NCI-H226 (cell line): ENCODE data around the gene YES1.
"Not testable (repeated sequence)": the region's sequence is repeated elsewhere in the genome, so short reads cannot be mapped to it uniquely, and the experiment has no call there.

ENCODE experiments used
- DNase-seq: peaks from one replicate; pipeline ENCODE4 v3.0.0-alpha.2; 2015

YES1 gene

DNA sequence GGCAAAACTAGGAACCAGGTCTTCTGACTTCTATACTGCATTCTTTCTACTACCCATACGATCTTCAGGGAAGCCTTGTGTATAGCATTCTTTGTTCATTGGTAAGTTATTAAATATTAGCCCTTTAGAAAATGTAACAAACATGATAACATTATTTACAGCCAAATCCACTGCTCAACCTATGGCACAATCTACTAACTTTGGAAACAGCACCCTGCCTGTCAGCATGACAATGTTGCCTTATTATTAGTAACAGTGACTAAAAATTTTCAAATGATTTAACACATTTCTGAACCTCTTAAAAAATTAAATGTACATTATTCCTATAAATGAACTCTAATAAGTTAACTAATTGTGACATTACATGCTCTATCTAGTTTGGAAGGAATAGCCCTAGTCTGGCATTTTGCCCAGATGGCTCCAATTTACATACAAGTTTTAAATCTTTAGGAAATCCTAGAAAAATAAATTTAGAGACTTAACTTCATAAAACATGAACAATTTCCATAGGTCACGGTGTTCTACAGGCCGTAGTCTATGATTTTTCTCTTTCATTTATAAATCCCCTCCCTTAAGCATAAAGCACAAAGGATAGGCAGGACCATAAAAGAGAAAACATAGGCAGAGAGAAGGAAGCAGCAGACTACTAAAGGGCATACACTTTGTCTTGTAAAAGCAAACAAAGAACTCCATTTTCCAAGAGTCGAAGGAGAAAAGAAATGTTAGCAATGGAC is 33.7 kb downstream of the YES1 start:
- no peak for DNase-seq

DNA sequence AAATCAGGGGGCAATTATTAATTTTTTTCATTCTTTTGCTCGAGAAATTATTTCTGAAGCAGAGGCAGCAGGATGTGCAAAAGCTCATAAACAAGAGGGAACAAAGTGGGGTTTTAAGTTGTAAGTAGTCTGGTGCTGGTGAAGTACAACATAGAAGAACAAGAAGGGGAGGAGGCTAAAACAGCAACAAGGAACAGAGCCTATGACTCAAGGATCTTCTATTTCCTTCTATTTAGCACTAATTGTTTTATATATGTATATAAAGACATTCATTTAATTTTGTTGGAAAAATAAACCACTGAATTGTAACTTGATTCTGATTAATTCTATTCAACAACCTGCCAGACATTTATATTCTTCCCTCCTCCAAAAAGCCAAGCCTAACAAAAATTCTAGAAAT is 35.0 kb downstream of the YES1 start:
- no peak for DNase-seq

DNA sequence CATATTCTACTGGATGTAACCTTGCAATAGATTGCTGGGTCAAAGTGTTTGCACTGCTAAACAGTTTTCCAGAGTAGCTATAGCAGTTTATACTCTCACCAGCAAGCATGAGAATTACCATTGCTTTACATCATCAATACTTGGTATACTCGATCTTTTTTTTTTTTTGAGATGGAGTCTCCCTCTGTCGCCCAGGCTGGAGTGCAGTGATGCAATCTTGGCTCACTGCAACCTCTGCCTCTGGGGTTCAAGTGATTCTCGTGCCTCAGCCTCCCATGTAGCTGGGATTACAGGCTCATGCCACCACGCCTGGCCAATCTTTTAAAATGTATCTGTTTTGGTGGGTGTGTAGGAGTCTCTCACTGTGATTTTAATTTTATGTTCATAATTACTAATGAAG is 36.0 kb downstream of the YES1 start:
- DNase-seq: not testable (repeated sequence)

DNA sequence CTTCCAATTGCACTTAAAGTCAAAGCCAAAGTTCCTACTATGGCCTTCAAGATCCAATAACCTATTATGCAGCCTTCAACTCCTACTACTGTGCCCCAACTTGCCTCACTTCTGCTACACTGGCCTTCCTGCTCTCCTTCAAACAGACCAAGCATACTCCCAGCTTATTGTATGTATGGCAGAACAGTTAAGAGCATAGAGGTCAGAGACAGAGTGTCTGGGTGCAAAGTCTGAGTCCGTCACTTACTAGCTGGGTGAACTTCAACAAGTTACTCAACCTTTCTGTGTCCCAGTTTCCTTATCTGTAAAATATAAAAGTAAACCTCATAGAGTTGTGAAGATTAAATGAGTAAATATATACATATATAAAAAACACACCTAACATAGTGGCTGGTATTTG is 37.2 kb downstream of the YES1 start:
- no peak for DNase-seq

DNA sequence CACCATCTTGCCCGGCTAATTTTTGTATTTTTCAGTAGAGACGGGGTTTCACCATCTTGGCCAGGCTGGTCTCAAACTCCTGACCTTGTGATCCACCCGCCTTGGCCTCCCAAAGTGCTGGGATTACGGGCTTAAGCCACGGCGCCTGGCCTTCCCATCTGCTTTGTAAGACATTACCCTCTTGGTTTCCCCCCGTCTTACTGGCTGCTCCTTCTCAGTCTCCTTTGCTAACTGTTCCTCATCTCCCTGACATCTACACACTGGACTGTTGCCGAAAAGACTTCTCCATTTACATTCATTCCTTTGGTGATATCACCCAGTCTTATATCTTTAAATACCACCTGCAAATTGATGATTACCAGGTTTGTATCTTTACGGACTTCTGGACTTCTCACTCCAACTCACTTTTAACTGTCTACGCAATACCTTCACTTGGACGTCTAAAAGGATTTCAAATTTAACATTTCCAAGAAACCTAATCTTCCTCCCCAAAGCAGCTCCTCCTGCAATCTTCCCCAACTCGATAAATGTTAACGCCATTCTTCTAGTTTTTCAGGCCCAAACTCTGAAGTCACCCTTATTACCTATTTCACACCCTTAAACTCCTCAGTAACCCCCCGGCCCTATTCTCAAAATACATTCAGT is 37.9 kb downstream of the YES1 start:
- no peak for DNase-seq

DNA sequence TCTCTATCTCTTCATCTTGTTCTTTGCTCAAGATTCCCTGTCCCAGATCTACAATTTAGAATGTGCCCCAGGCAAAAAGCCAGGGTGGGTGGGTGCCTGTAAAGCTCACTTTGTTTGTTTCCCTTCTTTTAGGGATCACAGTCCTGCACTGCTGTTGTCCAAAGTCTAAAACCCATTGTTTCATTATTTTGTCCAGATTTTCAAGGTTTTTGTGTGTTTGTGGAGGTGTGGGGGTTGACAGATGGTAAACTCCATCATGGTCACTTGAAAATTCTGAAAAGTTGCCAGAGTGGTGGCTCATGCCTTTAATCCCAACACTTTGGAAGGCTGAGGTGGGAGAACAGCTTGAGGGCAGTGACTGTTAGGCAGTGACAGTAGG is 41.5 kb downstream of the YES1 start:
- no peak for DNase-seq

DNA sequence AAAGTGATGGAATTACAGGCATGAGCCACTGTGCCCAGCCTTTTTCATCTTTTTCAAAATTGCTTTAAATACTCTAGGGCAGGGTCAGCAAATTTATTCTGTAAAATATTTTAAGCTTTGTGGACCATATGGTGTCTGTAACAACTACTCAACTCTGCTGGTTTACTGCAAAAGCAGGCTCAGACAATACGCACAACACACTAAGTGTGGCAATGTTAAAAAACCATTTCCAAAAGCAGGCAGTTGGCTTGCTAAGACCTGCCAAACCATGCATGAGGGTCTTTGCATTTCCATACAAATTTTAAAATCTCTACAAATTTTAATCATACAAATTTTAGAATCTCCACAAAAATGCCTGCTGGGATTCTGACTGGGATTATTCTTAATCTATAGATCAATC is 44.1 kb downstream of the YES1 start:
- DNase-seq: no peak

DNA sequence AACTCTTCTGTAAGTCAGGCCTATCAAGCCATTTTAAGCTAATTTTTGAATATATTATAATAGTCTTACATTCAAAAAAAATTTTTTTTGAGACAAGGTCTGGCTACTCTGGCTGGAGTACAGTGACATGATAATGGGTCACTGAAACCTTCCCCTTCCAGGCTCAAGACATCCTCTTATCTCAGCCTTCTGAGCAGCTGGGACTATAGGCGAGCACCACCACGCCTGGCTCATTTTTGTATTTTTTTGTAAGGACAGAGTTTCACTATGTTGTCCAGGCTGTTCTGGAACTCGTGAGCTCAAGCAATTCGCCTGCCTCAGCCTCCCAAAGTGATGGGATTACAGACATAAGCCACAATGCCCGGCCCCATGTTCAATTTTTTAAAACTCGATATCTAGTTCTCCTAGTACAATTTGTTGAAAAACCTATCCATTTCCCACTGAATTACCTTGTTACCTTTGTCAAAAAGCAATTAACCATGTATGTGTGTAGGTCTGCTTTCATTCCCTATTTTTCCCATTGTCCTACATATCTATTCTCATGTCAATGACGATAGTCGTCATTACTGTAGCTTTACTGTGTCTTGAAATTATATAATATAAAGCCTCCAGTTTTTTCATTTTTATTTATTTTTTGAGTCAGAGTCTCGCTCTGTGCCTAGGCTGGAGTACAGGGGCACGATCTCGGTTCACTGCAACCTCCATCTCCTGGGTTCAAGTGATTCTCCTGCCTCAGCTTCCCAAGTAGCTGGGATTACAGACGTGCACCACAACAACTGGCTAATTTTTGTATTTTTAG is 44.8 kb downstream of the YES1 start:
- no peak for DNase-seq

DNA sequence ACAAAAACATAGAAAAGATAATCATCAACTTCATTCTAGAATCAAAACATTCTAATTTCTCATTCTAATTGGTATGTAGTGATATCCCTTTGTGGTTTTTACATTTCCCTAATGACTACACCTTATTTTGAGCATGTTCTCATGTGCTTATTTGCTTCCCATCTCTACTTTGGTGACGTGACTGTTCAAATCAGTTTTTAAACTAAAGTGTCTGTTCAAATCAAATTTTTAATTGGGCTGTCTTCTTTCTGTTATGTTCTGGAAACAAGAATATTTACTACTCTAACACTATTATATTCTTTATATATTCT is 45.5 kb downstream of the YES1 start:
- no peak for DNase-seq

DNA sequence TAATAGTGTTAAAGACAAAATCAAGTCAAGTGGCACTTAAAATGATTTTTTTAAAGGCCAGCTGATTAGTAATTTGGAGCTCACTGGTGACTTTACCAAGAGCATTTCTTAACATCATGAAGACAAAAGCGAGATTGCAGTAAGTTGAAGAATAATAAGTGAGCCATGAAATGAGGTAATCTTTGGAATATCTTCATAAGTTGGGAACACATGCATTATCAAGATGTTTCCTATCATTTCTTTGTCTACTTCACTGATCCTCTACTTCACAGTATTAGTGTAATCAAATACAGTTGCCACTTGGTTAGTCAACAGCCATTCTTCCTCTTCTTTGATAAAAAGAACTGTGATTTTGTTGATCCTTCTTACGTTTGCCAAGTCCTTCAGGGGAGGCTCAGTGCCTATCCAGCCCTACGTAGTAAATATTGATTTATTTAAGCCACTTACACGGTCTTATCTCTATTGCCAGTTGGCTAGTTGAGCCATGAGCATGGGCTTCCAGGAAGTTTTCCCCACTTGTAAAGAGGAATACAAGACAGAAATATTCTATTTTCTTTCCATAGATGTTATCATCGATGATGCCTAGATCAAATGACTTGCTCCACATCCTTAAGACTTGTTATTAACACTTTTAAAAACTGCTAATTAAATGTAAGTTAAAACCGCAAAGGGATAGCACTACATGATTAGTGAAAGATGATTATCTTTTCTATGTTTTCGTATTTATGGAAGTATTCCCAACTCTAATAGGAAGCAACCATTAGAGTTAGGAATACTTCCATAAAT is 46.1 kb downstream of the YES1 start:
- no peak for DNase-seq

DNA sequence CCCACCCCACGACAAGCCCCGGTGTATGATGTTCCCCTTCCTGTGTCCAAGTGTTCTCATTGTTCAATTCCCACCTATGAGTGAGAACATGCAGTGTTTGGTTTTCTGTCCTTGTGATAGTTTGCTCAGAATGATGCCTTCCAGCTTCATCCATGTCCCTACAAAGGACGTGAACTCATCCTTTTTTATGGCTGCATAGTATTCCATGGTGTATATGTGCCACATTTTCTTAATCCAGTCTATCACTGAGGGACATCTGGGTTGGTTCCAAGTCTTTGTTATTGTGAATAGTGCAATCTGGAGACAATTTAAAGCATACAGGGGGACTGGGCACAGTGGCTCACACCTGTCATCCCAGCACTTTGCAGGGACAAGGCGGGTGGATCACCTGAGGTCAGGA is 52.2 kb downstream of the YES1 start:
- not testable (repeated sequence) for DNase-seq

DNA sequence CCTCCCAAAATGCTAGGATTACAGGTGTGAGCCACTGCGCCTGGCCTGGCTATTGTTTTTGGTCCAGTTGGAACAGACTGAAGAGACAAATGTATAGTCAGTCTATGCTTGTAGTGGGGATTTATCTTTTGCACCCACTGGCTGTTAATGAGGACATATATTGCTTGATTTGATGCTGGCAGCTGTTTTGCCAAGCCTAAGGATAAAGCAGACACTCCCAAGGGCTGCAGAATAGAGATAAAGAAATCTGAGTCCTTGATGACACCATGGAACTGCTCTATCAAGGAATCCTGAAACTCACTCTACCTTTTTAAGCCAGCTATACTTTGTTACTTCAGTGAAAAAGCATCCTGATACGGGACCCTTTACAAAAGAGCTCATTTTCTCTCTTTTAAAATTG is 56.5 kb downstream of the YES1 start:
- no peak for DNase-seq

DNA sequence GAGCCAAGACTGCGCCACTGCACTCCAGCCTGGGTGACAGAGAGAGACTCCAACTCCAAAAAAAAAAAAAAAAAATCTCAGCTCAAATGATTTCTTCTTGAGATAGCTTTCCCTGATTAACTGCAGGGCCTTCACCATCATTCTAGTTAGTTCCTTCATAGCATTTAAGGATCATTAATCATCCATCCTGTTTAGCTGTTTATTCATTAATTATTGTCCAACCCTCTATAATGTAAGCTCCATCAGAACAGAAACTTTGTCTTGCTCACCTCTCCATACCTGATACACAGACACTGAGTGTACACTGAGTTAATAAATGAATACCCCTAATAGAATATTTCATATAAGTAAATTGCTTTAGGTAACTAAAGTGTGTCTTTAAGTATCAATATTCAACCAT is 57.4 kb downstream of the YES1 start:
- no peak for DNase-seq

DNA sequence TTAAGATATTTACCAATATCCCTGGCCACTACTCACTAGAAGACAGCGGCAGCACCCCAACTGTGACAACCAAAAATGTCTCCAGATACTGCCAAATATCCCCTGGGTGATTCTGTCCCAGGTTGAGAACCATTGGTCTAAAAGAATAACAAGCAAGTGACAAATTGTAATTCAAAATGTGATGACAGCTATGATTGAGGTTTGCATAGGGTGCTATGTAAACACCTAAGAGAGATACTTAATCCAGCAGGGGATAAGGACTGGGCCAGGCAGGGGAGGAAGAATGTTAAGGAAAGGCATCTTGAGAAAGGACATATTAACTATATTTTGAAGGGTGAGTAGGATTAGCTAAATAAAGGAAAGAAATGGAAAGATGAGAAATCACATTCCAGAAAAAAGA is 61.6 kb downstream of the YES1 start:
- DNase-seq: no peak

DNA sequence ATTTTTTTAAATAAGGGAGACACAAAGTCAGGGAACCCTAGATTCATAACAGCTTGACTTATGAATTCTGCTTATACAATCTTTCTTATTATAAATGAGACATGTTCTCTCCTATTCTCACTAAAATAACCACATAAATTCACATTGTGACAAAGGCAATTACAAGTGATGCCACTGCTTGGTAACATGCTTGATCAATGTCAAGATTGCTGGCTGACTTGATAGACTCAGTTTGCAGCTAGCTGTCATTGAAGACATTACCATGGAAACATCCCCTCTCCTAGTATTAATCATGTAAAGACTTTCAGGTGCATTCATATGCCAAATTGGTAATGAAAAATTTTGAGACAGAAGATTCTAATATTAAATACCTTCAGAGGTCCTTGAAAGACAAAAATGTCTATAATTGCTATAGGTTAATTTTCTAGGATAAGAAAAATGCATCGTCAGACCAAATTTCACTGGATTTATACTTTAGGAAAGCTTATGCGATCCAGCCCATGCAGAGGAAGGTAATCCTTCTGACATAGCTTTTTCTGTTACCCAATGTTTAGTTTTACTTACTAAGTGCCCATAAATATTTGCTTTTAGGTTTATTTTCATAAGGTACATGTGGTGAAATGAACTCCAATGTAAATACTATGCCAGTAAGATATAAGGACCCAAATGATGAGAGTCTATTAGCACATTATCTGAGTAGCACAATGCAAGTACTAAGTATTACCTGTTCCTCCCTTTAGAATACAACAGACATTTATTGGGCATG is 67.0 kb downstream of the YES1 start:
- no peak for DNase-seq

DNA sequence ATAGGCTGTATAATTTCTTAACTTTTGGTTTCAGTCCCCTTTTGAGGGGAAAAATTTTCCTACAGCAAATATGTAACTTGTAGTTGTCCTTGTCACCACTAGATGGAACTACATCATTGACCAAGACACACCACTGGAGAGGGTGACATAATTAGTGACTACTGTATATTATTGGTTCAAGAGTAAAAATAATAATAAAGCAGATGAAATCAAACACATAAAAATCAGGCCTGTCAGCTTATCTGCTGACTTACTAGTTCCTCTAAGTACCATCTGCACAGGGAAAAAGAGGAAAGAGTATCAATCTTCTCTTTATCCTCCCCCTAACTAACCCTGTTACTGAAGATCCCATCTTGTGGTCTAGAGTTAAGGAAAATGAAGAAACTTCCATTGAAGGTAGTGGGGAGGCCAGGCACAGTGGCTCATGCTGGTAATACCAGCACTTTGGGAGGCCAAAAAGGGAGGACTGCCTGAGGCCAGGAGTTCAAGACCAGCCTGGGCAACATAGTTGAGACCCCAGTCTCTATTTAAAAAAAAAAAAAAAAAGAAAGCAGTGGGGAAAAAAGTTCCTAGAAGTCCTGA is 70.0 kb downstream of the YES1 start:
- DNase-seq: no peak

DNA sequence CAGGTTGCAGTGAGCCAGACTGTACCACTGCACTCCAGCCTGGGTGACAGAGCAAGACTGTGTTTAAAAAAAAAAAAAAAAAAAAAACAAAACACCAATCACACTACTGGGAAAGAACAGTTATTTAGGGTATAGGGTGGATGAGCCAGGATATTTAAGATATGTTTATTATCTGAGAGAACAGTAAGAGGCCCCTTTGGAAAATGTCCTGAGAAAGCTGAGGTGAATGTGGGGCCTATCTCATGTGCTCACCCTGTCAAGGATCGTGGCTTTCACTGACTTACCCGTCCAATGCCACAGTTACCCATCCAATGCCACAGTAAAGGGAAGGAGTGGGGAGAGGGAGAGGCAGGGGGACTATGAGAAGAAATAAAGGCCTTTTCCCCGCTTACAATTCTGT is 79.7 kb downstream of the YES1 start:
- no peak for DNase-seq

DNA sequence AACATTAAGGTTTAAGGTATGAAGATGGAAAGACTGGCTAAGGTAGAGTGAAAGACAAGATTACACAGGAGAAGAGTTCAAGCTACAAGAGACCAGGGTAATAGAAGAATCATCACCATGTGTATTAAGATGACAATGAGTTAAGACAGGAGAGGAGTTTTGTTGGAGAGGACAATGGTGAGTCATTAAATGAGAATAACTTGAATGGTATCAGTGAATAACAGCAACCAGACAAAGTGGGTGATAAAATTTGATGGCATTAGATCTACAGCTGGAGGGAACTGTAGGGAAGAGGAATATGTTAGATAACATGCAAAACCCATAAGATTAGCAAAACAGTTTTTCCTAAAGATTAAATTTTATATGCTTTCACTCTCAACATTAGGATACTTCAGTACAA is 80.9 kb downstream of the YES1 start:
- DNase-seq: no peak

DNA sequence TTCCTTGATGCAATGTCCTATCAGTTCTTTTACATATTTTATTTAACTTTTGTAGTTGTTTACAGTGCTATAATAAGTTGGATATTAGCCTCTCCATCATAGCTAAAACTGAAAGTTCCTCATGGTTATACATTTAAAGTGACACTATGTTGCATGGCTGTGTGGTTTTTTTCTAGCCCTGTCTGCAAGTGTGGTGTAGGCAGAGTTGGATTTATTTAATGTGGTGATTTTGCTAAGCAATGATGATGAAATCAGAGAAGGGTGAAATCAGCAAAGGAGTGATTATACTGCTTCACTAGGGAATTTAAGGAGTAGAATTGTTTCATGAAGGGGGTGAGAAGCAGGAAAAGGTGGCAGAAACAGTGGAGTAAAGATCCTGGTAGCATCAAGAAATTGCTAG is 81.3 kb downstream of the YES1 start:
- DNase-seq: peak; percentile 18

DNA sequence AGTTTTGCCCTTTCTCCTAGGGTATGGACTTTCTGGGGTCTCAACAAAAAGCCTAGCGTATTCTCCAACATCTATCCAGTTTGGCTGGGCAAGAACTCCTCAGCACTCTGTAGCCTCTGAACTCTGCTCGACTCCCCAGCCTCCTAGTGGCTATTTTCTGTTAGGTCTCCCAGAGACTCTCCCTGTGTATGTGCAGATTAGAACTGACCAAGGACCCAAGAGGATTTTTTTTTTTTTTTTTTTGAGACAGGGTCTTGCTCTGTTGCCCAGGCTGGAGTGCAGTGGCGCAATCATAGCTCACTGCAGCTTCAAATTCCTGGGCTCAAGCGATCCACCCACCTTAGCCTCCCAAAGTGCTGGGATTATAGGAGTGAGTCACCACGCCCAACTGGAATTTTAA is 81.9 kb downstream of the YES1 start:
- DNase-seq: not testable (repeated sequence)

DNA sequence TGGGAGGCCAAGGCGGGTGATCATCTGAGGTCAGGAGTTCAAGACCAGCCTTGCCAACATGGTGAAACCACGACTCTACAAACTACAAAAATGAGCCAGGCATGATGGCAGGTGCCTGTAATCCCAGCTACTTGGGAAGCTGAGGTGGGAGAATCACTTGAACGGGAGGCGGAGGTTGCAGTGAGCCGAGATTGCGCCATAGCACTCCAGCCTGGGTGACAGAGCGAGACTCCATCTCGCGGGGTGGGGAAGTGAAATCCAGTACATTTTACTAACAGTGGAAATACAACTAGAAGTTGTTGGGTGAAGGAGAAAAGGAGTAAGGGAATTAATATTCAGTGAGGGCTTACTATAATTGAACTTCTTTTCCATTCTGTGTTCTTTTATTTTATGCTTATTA is 86.4 kb downstream of the YES1 start:
- DNase-seq: no peak

DNA sequence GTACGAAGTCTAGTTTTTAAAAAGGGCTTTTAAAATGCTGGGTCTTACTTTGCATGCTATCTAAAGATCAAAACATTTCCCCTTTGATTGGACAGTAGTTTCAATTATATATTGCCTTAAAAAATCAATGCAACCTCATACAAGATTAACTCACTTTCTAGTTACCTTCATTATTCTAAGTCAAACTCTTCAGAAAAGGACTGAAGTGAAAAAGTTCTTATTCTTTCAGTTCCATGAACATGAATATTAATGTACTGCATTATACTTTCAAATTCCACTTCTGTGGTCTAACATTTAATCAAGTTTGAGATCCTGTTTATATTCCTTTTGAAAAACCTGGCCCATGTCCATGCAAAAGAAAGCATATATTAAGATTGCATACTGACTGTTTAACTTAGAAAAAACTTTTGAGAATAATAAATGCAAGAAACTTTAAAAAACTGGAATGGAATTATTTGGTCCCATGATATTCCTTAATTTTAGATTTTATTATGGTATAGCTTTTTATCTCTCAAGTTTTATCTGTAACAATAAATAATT is 88.4 kb downstream of the YES1 start:
- DNase-seq: no peak
